ENCODE data around the gene TEX12.

Gene TEX12, protein sequence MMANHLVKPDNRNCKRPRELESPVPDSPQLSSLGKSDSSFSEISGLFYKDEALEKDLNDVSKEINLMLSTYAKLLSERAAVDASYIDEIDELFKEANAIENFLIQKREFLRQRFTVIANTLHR

GRCh38 chr11:112167145-112167544, at the start of gene TEX12:
Gene TEX12, plus strand, starts transcription at chr11:112167372. Its CDS starts 1,897 bp downstream, at chr11:112169269.
- Mint-ChIP-seq H3K4me3 (no peak within 1 kb of the TSS), H3K36me3 (peaks cover 6% of the 10 kb centered on the region), H3K4me1 (peaks cover 3% of the 10 kb centered on the region), H3K9me3 (no peaks in the 10 kb centered on the region), H3K27ac (no peak within 1 kb of the TSS), H3K27me3 (peaks cover 5% of the 10 kb centered on the region)
- ATAC-seq (ENCODE audit: low read depth) = no peak
- DNase-seq (ENCODE audit: low spot score in 2 of 2) = no peak

GRCh38 chr11:112118176-112118575, 49.0 kb upstream of the TEX12 start:
- no peaks in the 10 kb centered on the region for H3K9me3 Mint-ChIP-seq
- H3K27me3 Mint-ChIP-seq = no peaks in the 10 kb centered on the region
- H3K4me1 Mint-ChIP-seq = peaks cover 7% of the 10 kb centered on the region
- DNase-seq (ENCODE audit: low spot score in 2 of 2) (no peak), ATAC-seq (ENCODE audit: low read depth) (no peak)
- peaks cover 3% of the 10 kb centered on the region for H3K36me3 Mint-ChIP-seq
- no peak overlapping the region for H3K27ac Mint-ChIP-seq
- no peak overlapping the region for H3K4me3 Mint-ChIP-seq

DNA sequence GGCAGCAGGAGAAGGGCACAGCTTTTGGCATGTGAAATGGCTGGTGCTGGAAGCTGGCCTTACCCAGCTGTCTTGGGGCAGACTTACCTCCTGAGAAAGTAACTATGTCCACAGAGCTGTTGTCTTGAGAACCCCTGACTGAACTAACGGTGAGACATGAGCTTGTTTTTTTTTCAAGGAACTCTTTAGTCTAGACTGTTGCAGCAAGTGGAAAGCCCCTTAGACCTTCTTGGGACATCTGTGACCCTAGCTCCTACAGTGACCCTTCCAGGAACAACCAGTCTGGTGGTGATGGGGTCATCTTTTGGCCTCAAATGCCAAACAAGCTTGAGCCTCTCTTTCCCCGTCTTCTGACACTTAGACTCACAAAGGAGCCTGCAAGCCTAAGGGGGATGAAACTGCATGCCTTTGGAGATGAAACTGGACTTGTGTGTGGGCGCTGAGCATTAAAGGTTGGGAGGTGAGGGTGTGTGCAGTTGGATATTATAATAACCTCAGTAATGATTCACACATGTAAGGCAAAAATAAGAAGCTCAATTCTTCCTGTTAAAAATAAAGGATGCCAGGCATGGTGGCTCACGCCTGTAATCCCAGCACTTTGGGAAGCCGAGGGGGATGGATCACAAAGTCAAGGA, 45.1 kb upstream of the TEX12 start:
- no peak for ATAC-seq (ENCODE audit: low read depth)
- no peak overlapping the region for H3K4me3 Mint-ChIP-seq
- no peak for DNase-seq (ENCODE audit: low spot score in 2 of 2)
- H3K4me1 Mint-ChIP-seq = peaks cover 7% of the 10 kb centered on the region
- no peaks in the 10 kb centered on the region for H3K9me3 Mint-ChIP-seq
- H3K36me3 Mint-ChIP-seq = no peaks in the 10 kb centered on the region
- H3K27me3 Mint-ChIP-seq = no peaks in the 10 kb centered on the region
- H3K27ac Mint-ChIP-seq = no peak overlapping the region

DNA sequence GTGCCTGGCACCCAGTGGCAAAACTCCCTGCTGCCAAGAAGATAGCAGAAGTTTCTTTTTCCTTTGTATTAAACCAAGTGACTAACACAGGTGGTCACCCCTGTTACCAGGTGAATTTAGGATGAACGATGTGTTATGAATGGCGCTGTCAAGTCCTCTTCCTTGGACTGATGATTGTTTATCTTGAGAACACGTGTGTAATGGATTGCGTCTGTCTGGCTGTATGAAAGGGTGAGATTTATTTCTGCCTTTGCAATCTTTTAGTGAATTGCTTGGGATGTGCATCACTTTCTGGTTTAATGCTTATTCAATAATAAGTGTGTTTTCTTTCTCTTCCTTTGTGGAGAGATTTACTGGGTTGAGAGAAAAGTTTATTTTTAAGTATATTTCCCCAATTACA, 44.0 kb upstream of the TEX12 start:
- ATAC-seq (ENCODE audit: low read depth) (no peak), DNase-seq (ENCODE audit: low spot score in 2 of 2) (no peak)
- Mint-ChIP-seq H3K4me3 (no peak overlapping the region), H3K36me3 (peaks cover 3% of the 10 kb centered on the region), H3K9me3 (no peaks in the 10 kb centered on the region), H3K27me3 (no peaks in the 10 kb centered on the region), H3K4me1 (peaks cover 7% of the 10 kb centered on the region), H3K27ac (no peak overlapping the region)

DNA sequence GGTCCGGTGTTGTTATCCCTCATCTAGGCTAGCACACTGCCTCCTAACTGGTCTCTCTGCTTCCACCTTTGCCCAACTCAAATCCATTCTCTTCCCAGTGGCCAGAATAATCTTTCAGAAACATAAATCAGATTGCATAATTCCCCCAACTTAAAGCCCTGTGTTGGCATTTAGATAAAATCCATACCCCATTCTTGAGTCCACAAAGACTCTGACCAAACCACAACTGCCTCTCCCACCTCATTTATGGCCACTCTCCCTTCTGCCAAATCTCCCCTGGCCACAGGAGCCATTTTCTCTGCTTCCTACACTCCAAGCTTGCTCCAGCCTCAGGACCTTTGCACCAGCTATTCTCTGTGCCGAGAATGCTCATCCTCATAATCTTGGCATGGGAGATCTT, 40.1 kb upstream of the TEX12 start:
- no peak for ATAC-seq (ENCODE audit: low read depth)
- Mint-ChIP-seq H3K36me3 (peaks cover 5% of the 10 kb centered on the region), H3K4me3 (no peak overlapping the region), H3K4me1 (no peaks in the 10 kb centered on the region), H3K27me3 (no peaks in the 10 kb centered on the region), H3K9me3 (no peaks in the 10 kb centered on the region), H3K27ac (no peak overlapping the region)
- no peak for DNase-seq (ENCODE audit: low spot score in 2 of 2)

DNA sequence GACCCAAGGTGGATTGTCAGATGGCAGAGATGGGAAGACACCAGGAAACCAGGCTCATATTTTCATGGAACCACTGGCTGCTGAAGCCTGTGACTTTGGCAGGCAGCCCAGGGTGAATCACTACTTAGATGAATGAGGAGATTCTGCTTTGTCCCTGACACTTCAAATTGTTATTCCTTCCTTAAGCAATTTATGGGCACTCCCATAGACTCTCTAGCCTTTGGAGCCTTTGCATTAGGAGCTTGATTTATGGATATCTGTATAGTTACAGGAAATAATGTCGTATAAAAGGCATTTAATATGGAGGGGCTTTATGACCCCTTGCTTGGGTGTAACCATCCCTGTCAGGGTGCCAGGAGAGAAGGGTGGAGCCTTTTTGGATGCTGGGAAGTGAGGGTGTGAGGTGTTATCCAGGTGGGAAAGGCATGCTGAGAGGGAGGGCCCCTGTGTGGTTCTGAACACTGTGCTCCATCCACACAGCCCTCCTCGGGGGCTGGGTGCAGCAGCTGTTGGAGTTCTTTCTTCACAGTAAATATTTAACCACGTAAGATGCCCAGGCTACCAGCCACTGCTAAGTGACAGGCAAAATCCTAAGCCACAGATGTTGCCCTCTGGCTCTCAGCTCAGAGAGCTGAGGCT, 38.6 kb upstream of the TEX12 start:
- H3K9me3 Mint-ChIP-seq = no peaks in the 10 kb centered on the region
- no peak overlapping the region for H3K27ac Mint-ChIP-seq
- H3K4me1 Mint-ChIP-seq = no peaks in the 10 kb centered on the region
- H3K27me3 Mint-ChIP-seq = no peaks in the 10 kb centered on the region
- DNase-seq (ENCODE audit: low spot score in 2 of 2) (no peak), ATAC-seq (ENCODE audit: low read depth) (no peak)
- peaks cover 5% of the 10 kb centered on the region for H3K36me3 Mint-ChIP-seq
- H3K4me3 Mint-ChIP-seq = no peak overlapping the region

GRCh38 chr11:112129656-112130055, 37.5 kb upstream of the TEX12 start:
- Mint-ChIP-seq H3K27me3 (no peaks in the 10 kb centered on the region), H3K9me3 (no peaks in the 10 kb centered on the region), H3K36me3 (peaks cover 8% of the 10 kb centered on the region), H3K4me3 (no peak overlapping the region), H3K27ac (no peak overlapping the region), H3K4me1 (no peaks in the 10 kb centered on the region)
- DNase-seq (ENCODE audit: low spot score in 2 of 2) (no peak), ATAC-seq (ENCODE audit: low read depth) (no peak)

GRCh38 chr11:112132737-112133136, 34.4 kb upstream of the TEX12 start:
- no peak for ATAC-seq (ENCODE audit: low read depth)
- Mint-ChIP-seq H3K4me1 (no peaks in the 10 kb centered on the region), H3K9me3 (no peaks in the 10 kb centered on the region), H3K27me3 (no peaks in the 10 kb centered on the region), H3K36me3 (peaks cover 9% of the 10 kb centered on the region), H3K4me3 (no peak overlapping the region), H3K27ac (no peak overlapping the region)
- DNase-seq (ENCODE audit: low spot score in 2 of 2) = no peak

GRCh38 chr11:112134473-112134872, 32.7 kb upstream of the TEX12 start:
- no peak for ATAC-seq (ENCODE audit: low read depth)
- no peaks in the 10 kb centered on the region for H3K9me3 Mint-ChIP-seq
- no peak overlapping the region for H3K4me3 Mint-ChIP-seq
- H3K27ac Mint-ChIP-seq = no peak overlapping the region
- no peak for DNase-seq (ENCODE audit: low spot score in 2 of 2)
- H3K4me1 Mint-ChIP-seq = no peaks in the 10 kb centered on the region
- no peaks in the 10 kb centered on the region for H3K27me3 Mint-ChIP-seq
- H3K36me3 Mint-ChIP-seq = peaks cover 9% of the 10 kb centered on the region

GRCh38 chr11:112143597-112143996, 23.6 kb upstream of the TEX12 start:
- no peaks in the 10 kb centered on the region for H3K27me3 Mint-ChIP-seq
- peaks cover 3% of the 10 kb centered on the region for H3K9me3 Mint-ChIP-seq
- peaks cover 10% of the 10 kb centered on the region for H3K36me3 Mint-ChIP-seq
- no peak overlapping the region for H3K27ac Mint-ChIP-seq
- no peak for ATAC-seq (ENCODE audit: low read depth)
- no peak for DNase-seq (ENCODE audit: low spot score in 2 of 2)
- no peaks in the 10 kb centered on the region for H3K4me1 Mint-ChIP-seq
- no peak overlapping the region for H3K4me3 Mint-ChIP-seq

GRCh38 chr11:112150517-112150916, 16.7 kb upstream of the TEX12 start:
- Mint-ChIP-seq H3K4me3 (no peak overlapping the region), H3K4me1 (no peaks in the 10 kb centered on the region), H3K27me3 (no peaks in the 10 kb centered on the region), H3K9me3 (no peaks in the 10 kb centered on the region), H3K27ac (no peak overlapping the region), H3K36me3 (no peaks in the 10 kb centered on the region)
- DNase-seq (ENCODE audit: low spot score in 2 of 2) (no peak), ATAC-seq (ENCODE audit: low read depth) (no peak)

DNA sequence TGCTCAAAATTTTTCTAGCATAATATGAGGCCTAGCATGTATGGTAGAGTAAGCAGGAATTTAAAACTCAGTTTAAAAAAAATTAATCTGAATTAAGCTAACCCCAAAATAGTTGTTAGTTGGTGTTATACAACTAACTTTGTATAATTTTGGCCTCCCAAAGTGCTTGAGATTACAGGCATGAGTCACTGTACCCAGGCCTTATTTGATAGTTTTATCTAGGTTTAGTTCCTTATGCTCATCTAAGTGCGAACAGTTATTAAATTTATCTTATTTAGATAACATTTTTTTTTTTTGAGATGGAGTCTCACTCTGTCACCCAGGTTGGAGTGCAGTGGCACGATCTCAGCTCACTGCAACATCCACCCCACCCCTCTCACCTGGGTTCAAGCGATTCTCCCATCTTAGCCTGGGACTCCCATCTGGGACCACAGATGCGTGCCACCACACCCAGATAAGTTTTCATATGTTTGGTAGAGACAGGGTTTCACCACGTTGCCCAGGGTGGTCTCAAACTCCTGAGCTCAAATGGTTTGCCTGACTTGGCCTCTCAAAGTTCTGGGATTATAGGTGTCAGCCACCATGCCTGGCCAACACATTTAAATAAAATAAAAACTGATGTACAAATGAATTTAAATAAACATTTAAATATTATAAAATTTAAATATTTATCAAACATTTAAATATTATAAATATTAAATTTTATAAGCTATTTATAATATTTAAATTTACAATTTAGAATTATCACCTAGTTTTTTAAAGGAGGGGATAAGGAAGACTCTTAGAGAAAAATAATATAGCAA, 10.8 kb upstream of the TEX12 start:
- no peak for ATAC-seq (ENCODE audit: low read depth)
- H3K27ac Mint-ChIP-seq = no peak overlapping the region
- no peak for DNase-seq (ENCODE audit: low spot score in 2 of 2)
- no peaks in the 10 kb centered on the region for H3K27me3 Mint-ChIP-seq
- no peaks in the 10 kb centered on the region for H3K9me3 Mint-ChIP-seq
- H3K4me3 Mint-ChIP-seq = no peak overlapping the region
- H3K36me3 Mint-ChIP-seq = peaks cover 1% of the 10 kb centered on the region
- peaks cover 6% of the 10 kb centered on the region for H3K4me1 Mint-ChIP-seq

- Mint-ChIP-seq H3K4me1 (peaks cover 6% of the 10 kb centered on the region), H3K27me3 (peaks cover 1% of the 10 kb centered on the region), H3K4me3 (no peak overlapping the region), H3K36me3 (peaks cover 3% of the 10 kb centered on the region), H3K27ac (no peak overlapping the region), H3K9me3 (no peaks in the 10 kb centered on the region)
- DNase-seq (ENCODE audit: low spot score in 2 of 2) = no peak
- ATAC-seq (ENCODE audit: low read depth) = no peak
These were observed 10.0 kb upstream of the TEX12 start for GRCh38 chr11:112156956-112157766.

All from memory B cell (primary cell).